MM.1S (cell line): ENCODE data around the gene XPR1.

Source experiments
- DNase-seq: peaks from one replicate; pipeline ENCODE4 v3.0.0-alpha.2; 2015
- H2AFZ ChIP-seq: fragments of 300-600 bp; sonication (generic); 2 replicates; pipeline ENCODE4 v1.6.0; 2016; ENCODE audit warnings: antibody characterized with exemption, low read length
- H3F3A ChIP-seq: fragments of 300-600 bp; sonication (generic); 2 replicates; pipeline ENCODE4 v1.6.1; 2016; ENCODE audit warnings: mild to moderate bottlenecking, antibody characterized with exemption, low read length, moderate library complexity, mixed read lengths; ENCODE audit not compliant: insufficient read depth
- H3K27ac ChIP-seq: fragments of 300-600 bp; sonication (generic); 2 replicates; pipeline ENCODE4 v1.5.1; 2016; ENCODE audit warnings: mild to moderate bottlenecking, low read length
- H3K27me3 ChIP-seq: fragments of 300-600 bp; sonication (generic); replicated peaks from 2 replicates; pipeline ENCODE4 v1.6.0; 2016; ENCODE audit warnings: low read length; ENCODE audit not compliant: insufficient read depth
- H3K36me3 ChIP-seq: fragments of 300-600 bp; sonication (generic); replicated peaks from 2 replicates; pipeline ENCODE4 v1.6.1; 2016; ENCODE audit warnings: mild to moderate bottlenecking, low read length, mixed read lengths; ENCODE audit not compliant: insufficient read depth
- H3K4me1 ChIP-seq: fragments of 300-600 bp; sonication (generic); 2 replicates; pipeline ENCODE4 v1.6.1; 2016; ENCODE audit warnings: low read length, mixed read lengths
- H3K4me2 ChIP-seq: fragments of 300-600 bp; sonication (generic); 2 replicates; pipeline ENCODE4 v1.6.0; 2016; ENCODE audit warnings: low read depth, low read length
- H3K4me3 ChIP-seq: fragments of 300-600 bp; sonication (generic); 2 replicates; pipeline ENCODE4 v1.5.1; 2016; ENCODE audit warnings: low read length, mixed read lengths
- H3K79me2 ChIP-seq: fragments of 300-600 bp; sonication (generic); 2 replicates; pipeline ENCODE4 v1.6.1; 2016; ENCODE audit warnings: mixed run types, low read length, mixed read lengths
- H3K9ac ChIP-seq: fragments of 300-600 bp; sonication (generic); 2 replicates; pipeline ENCODE4 v1.6.1; 2016; ENCODE audit warnings: low read length, mixed read lengths
- H3K9me2 ChIP-seq: fragments of 300-600 bp; sonication (generic); replicated peaks from 2 replicates; pipeline ENCODE4 v1.6.1; 2016; ENCODE audit warnings: mild to moderate bottlenecking, low read length, mixed read lengths; ENCODE audit not compliant: insufficient read depth
- H3K9me3 ChIP-seq: fragments of 300-600 bp; sonication (generic); replicated peaks from 2 replicates; pipeline ENCODE4 v1.6.1; 2016; ENCODE audit warnings: mild to moderate bottlenecking, low read length, mixed read lengths; ENCODE audit not compliant: insufficient read depth
- H4K20me1 ChIP-seq: fragments of 300-600 bp; sonication (generic); 2 replicates; pipeline ENCODE4 v1.6.1; 2016; ENCODE audit warnings: mild to moderate bottlenecking, low read length, moderate library complexity, mixed read lengths; ENCODE audit not compliant: insufficient read depth
- EZH2 ChIP-seq: fragments of 300-600 bp; sonication (generic); optimal IDR thresholded peaks from 2 replicates; pipeline ENCODE3; 2017; ENCODE audit warnings: low read depth, mild to moderate bottlenecking, antibody characterized with exemption, low read length, mixed read lengths
- EZH2phosphoT487 ChIP-seq: fragments of 300-600 bp; sonication (generic); IDR thresholded peaks from 2 replicates; pipeline ENCODE4 v1.6.1; 2018; ENCODE audit warnings: antibody characterized with exemption, low read length
- TF ChIP-seq, protein P1 (sequence below): fragments of 300-600 bp; sonication (generic); IDR thresholded peaks from 2 replicates; pipeline ENCODE4 v1.5.1; 2016; ENCODE audit warnings: antibody characterized with exemption, low read length, mixed read lengths

Gene XPR1

DNA sequence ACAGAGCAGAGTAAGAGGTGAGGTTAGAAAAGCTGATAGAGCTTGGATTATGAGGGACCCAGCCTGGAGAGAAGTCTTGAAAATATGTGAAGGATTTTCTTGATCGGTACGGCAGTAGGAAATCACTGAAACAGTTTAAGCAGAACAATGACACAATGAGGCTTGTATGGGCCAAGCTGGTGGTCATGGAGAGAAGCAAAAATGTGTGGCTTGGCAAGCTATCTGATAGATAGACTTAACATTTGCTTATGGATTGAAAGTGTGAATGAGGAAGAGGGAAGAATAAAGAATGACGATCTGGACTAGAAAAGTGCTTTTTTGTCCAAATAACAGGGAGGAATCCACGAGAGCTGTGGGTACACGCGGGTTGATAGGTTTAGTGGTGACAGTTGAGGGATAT, 15.4 kb upstream of the XPR1 start:
- Histone ChIP-seq H4K20me1 (no peaks in the 10 kb centered on the region), H3K4me1 (no peaks in the 10 kb centered on the region), H3K27me3 (no peaks in the 10 kb centered on the region), H3F3A (no peaks in the 10 kb centered on the region), H3K9me3 (no peaks in the 10 kb centered on the region), H3K9me2 (no peaks in the 10 kb centered on the region), H2AFZ (no peak overlapping the region), H3K9ac (no peak overlapping the region), H3K36me3 (no peaks in the 10 kb centered on the region), H3K79me2 (no peaks in the 10 kb centered on the region), H3K4me2 (no peak overlapping the region), H3K27ac (no peak overlapping the region), H3K4me3 (no peak overlapping the region)
- TF ChIP-seq, protein P1, sequence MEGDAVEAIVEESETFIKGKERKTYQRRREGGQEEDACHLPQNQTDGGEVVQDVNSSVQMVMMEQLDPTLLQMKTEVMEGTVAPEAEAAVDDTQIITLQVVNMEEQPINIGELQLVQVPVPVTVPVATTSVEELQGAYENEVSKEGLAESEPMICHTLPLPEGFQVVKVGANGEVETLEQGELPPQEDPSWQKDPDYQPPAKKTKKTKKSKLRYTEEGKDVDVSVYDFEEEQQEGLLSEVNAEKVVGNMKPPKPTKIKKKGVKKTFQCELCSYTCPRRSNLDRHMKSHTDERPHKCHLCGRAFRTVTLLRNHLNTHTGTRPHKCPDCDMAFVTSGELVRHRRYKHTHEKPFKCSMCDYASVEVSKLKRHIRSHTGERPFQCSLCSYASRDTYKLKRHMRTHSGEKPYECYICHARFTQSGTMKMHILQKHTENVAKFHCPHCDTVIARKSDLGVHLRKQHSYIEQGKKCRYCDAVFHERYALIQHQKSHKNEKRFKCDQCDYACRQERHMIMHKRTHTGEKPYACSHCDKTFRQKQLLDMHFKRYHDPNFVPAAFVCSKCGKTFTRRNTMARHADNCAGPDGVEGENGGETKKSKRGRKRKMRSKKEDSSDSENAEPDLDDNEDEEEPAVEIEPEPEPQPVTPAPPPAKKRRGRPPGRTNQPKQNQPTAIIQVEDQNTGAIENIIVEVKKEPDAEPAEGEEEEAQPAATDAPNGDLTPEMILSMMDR: no peak
- no peak for DNase-seq

DNA sequence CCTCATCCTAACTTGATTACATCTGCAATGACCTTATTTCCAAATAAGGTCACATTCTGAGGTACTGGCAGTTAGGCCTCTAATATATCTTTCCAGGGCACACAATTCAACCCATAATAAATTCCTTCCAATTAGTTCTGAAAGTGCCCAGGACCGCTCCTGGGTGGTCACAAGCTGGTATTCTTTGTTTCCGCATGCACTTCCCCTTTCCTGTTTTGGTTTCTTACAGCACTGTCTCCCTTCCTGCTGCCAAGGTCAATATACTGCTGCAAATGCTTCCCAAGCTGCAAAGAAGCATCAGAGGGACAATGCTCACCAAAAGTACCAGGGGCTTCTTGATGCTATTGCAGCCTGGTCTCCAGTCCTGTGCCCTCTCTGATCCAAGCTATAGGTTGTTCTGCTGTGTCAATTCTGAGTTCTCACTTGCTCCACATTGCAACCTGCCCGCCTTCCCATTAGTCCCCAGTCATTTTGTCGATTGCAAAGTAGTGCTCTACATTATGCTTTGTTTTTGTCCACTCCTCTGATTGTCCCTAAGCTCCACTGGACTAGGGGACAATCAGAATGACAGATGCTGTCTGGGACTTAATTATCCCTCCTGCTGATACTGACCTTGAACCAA, 13.9 kb upstream of the XPR1 start:
- no peak overlapping the region for H3K27ac ChIP-seq
- H3K4me1 ChIP-seq: no peaks in the 10 kb centered on the region
- no peaks in the 10 kb centered on the region for H3F3A ChIP-seq
- no peaks in the 10 kb centered on the region for H3K9me3 ChIP-seq
- H3K27me3 ChIP-seq: no peaks in the 10 kb centered on the region
- DNase-seq: no peak
- H3K4me2 ChIP-seq: no peak overlapping the region
- H3K9ac ChIP-seq: no peak overlapping the region
- H2AFZ ChIP-seq: no peak overlapping the region
- H3K36me3 ChIP-seq: no peaks in the 10 kb centered on the region
- TF ChIP-seq EZH2 (no peak), EZH2phosphoT487 (no peak)
- TF ChIP-seq, protein P1: no peak
- no peaks in the 10 kb centered on the region for H3K9me2 ChIP-seq
- H3K4me3 ChIP-seq: no peak overlapping the region
- no peaks in the 10 kb centered on the region for H4K20me1 ChIP-seq
- H3K79me2 ChIP-seq: no peaks in the 10 kb centered on the region

DNA sequence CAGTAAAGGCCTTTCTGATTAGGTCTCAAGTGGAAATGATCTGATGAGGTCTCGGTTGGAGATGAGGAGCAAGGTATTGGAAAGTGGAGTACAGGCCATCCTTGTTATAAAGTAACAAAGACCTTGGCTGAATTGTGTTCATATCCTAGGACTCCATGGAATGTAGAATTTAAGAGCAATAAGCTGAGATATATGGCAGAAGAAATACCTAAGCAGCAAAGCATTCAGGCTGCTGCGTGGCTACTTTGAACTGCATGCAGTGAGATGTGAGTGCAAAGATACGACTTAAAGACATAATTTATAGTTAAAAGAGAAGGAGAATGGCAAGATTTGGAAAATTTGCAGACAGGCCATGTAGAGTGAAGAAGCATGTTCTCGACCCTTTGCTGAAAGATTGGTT, 11.2 kb upstream of the XPR1 start:
- no peak for DNase-seq
- H3K9ac ChIP-seq: no peak overlapping the region
- H3K4me2 ChIP-seq: no peak overlapping the region
- no peak overlapping the region for H3K4me3 ChIP-seq
- H3K9me3 ChIP-seq: no peaks in the 10 kb centered on the region
- H3K36me3 ChIP-seq: no peaks in the 10 kb centered on the region
- no peaks in the 10 kb centered on the region for H3F3A ChIP-seq
- no peak for TF ChIP-seq EZH2
- TF ChIP-seq, protein P1: no peak
- no peak for TF ChIP-seq EZH2phosphoT487
- no peaks in the 10 kb centered on the region for H3K9me2 ChIP-seq
- H4K20me1 ChIP-seq: no peaks in the 10 kb centered on the region
- no peaks in the 10 kb centered on the region for H3K27me3 ChIP-seq
- H3K27ac ChIP-seq: no peak overlapping the region
- H2AFZ ChIP-seq: no peak overlapping the region
- H3K4me1 ChIP-seq: no peaks in the 10 kb centered on the region
- H3K79me2 ChIP-seq: no peaks in the 10 kb centered on the region
